GM12872 (cell line): ENCODE measurements around the gene POLR3C.

Experiments used
- TF ChIP-seq, protein P1 (sequence below): IDR thresholded peaks from 3 replicates; pipeline ENCODE4 v1.5.1; 2011; ENCODE audit warnings: low read depth, mild to moderate bottlenecking, low read length, moderate library complexity; ENCODE audit not compliant: insufficient read depth

Gene POLR3C

DNA sequence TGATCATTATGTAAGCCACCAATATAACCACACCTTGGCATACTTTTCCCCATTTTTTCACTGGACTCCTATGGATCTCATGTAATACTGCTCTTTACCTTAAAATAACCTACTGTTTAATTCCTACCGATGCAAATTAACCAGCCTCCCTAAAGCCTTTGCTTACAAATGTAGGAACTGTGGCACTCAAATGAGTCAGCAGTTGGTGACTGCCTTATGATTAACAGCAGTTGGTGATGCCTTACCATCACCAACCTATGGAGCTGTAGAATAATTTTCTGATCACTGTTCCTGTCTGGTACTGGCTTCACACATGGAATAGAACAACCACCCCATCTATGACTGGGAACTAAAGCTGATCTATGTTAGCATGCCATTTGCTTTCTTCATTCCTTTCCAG lies 13.7 kb downstream of the POLR3C start:
- TF ChIP-seq, protein P1, sequence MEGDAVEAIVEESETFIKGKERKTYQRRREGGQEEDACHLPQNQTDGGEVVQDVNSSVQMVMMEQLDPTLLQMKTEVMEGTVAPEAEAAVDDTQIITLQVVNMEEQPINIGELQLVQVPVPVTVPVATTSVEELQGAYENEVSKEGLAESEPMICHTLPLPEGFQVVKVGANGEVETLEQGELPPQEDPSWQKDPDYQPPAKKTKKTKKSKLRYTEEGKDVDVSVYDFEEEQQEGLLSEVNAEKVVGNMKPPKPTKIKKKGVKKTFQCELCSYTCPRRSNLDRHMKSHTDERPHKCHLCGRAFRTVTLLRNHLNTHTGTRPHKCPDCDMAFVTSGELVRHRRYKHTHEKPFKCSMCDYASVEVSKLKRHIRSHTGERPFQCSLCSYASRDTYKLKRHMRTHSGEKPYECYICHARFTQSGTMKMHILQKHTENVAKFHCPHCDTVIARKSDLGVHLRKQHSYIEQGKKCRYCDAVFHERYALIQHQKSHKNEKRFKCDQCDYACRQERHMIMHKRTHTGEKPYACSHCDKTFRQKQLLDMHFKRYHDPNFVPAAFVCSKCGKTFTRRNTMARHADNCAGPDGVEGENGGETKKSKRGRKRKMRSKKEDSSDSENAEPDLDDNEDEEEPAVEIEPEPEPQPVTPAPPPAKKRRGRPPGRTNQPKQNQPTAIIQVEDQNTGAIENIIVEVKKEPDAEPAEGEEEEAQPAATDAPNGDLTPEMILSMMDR = no peak

DNA sequence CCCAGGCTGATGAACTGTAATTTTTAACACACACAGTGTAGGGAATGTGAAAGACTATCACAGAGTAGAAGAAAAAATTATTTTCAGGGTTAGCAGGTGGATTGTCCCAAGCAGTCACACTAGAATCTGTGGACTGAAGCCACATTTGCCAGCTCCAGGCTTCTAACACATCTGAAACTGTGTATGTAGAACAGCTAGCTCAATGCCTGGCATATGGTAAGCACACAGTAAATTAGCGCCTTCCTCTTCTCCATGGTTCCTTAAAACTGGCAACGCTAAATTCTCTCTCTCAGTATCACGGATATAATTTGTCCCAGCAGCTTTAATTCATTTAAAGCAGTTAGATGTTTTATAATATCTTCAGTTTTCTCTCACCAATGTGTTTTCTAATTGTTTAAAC lies 19.0 kb downstream of the POLR3C start:
- TF ChIP-seq, protein P1 = no peak

DNA sequence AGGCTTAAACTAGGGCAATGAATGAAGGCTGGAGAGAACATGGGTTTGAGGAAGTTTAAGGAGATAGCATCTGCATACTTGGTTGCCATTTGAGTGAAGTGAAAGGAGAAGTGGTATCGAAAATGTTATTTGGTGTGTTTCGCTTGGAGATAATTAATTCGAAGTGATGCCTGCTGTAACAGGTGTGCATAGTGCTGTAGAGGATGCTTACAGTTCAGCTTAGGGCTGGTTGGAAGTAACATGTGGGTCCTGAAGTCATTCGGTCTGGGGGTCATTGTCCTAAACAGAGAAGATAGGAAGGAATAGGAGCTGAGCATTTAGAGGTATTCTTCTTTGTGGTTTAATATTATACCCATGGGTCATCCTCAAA lies 21.1 kb downstream of the POLR3C start:
- TF ChIP-seq, protein P1 = no peak

DNA sequence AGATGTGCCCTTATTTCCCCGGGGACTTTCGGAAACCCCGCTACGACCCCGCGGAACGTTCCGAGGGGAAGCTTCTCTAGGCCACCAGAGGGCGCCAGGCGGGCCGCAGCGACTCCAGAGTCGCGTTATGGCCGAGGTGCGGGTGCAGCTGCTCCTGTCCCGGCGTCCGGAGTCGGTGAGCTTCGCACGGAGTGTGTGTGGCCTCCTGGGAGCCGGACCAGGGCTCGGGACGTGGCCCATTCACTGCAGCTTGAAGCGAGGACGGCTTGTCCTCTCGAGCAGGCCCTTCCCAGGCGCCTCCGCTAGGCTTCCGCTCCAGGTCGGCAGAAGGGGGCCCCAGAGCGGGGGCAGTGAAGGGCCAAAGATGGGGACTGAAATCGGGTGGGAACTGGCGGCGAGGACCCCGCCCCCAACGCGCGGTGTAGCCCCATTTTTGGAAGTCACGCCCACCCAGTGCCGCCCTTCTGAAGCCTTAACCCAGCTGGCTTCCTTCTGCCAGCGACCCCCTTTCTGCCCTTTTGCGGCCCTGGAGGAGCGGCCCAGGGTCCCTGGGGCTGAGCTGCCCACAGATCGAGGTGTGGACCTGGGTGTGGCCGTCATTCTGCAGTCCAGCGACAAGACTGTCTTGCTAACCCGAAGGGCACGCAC lies 21.6 kb downstream of the POLR3C start, which contains the start of gene NUDT17:
Gene NUDT17, plus strand, starts transcription at position 117 of the 648 bp plus-strand sequence. Its CDS starts 11 bp downstream, at position 128.
- TF ChIP-seq, protein P1 = peak; percentile 92

DNA sequence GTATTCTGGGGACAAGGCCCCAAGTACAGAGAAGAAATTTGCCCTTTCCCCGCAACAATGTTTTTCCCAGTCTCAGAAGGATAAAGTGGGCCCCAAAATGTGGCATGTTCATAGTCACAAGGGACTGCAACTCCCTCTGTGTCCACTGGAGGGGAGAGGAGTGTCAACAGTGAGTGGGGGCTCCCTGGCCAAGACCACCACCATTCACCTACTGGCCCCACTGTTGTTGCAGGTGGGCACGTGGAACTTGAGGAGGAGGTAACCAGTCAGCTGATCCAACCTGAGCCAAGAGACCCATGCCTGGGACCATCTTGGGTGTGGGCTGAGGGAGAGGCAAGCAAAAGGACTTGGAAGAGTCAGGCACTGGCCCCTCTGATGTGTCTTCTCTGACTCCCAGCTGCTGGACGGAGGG lies 22.2 kb downstream of the POLR3C start:
- TF ChIP-seq, protein P1 = peak; percentile 92

DNA sequence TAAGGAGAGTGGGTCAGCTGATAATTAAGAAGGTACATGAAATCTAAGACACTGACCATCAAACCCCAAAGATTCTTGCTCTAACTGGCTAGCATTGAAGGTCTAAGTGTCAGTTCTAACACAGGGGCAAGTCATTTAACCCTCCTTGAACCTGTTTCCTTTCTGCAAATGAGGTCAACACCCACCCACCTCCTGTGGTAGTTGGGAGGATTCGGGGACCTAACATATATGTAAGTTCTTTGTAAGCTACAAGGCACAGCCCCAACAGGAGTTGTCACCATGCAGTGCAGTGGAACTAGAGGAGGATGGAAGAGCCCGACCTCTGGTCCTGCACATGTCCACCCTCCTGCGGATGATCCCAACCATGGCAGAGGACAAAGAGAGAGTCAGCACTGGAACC lies 23.8 kb downstream of the POLR3C start:
- TF ChIP-seq, protein P1 = no peak

DNA sequence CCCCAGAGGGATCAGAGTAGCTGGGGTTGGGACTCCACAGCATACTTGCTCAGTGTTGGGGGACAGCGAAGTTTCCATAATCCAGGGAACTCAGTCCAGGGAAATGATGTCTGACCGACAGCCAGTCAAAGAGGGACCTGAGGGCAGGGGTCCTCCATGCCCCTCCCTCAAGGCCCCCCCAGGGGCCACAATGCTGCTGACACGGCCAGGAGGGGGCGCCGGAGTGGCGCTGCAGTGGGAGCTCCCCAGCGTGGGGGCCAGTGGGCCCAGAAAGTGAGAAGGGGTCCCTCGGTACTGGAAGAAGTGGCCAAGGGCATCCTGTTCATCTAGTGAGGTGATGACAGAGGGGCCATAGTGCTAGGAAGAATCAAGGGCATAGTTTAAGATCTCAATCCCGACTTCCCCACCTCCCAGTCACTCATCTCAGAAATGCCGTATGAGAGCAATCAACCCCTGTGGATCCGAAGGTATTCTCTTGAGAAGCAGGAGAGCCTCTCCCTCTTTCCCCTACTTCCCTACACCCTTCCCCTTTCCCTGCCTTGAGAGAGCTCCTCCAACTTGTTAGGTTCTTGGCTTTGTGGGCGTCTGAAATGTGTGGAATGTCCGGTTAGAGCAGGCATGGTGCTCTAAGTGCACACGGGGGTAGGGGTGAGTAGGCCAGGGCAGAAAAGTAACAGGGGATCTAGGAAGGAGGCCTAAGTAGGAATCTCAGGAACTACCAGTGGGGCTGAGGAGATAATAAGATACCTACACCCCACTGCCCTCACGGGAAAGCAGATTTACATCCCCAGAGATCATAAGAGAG lies 25.6 kb downstream of the POLR3C start:
- TF ChIP-seq, protein P1 = peak; percentile 59
